Osteocyte (in vitro differentiated cells): ENCODE measurements around the gene DOK7. TPM values are rescaled to one million over a fixed set of nuclear protein-coding genes. Genes with fewer than 3 reads are reported as not detected.

Experiments used
- DNase-seq: peaks from one replicate; pipeline ENCODE4 v3.0.0; 2021; ENCODE audit warnings: mixed read lengths; ENCODE audit not compliant: unreplicated experiment; ENCODE audit errors: extremely low spot score
- H3K27ac Mint-ChIP-seq: one replicate; pipeline ENCODE4 v1.8.0; 2021; ENCODE audit warnings: mild to moderate bottlenecking, mixed read lengths; ENCODE audit not compliant: unreplicated experiment
- H3K27me3 Mint-ChIP-seq: one replicate; pipeline ENCODE4 v1.8.0; 2021; ENCODE audit warnings: mixed read lengths; ENCODE audit not compliant: unreplicated experiment
- H3K36me3 Mint-ChIP-seq: one replicate; pipeline ENCODE4 v1.8.0; 2021; ENCODE audit warnings: mixed read lengths; ENCODE audit not compliant: unreplicated experiment
- H3K4me1 Mint-ChIP-seq: one replicate; pipeline ENCODE4 v1.8.0; 2021; ENCODE audit warnings: mixed read lengths; ENCODE audit not compliant: unreplicated experiment
- H3K4me3 Mint-ChIP-seq: one replicate; pipeline ENCODE4 v1.8.0; 2021; ENCODE audit warnings: mild to moderate bottlenecking, moderate library complexity, mixed read lengths; ENCODE audit not compliant: unreplicated experiment
- H3K9me3 Mint-ChIP-seq: one replicate; pipeline ENCODE4 v1.8.0; 2021; ENCODE audit warnings: mixed read lengths; ENCODE audit not compliant: unreplicated experiment
- total RNA-seq: library from RNA; stranded (reverse); gene quantifications from 2 replicates; pipeline ENCODE4 v1.2.1, GENCODE V29; 2021
- TF ChIP-seq, protein P1 (sequence below): fragments of 200-600 bp; sonication (generic); IDR thresholded peaks from 2 replicates; pipeline ENCODE4 v1.5.0; 2021; ENCODE audit warnings: antibody characterized with exemption, mild to moderate bottlenecking, moderate library complexity

DOK7 gene
- total RNA-seq, 1 donor from 2014 or later, result not detected

DNA sequence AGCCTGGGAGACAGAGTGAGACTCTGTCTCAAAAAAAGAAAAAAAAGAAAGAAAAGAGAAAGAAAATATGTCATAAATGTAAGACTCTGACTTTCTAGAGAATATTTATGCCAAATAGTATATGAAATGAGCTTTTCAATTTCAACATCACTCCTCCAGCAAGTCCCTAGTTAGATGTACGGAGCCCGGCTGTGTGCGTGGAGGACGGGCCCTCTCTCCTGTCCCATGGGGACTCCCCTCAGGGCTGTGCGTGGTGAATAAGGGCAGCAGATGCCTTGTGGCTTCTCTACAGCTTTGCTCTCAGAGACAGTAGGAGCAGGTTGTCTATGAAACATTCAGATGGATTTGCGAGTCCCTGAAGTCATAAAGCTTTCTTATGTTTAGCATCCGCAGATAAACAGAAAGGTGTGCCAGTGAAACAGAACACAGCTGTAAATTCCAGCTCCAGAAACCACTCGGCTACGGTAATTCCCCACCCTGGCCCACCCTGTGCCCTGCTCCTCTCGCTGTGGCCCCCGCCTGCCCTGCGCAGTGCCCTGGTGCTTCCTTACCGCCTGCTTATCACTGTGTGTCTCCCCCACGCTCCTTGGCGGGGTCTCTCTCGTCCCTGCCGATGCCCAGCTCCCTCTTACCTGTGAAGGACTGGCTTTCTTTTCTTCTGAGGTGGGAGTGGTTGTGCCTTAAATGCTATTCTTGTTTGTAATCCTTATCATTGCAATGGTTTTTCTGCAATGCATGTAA lies 35.2 kb upstream of the DOK7 start:
- H3K27me3 Mint-ChIP-seq, result no peaks in the 10 kb centered on the region
- no peaks in the 10 kb centered on the region for H3K9me3 Mint-ChIP-seq
- TF ChIP-seq, protein P1, sequence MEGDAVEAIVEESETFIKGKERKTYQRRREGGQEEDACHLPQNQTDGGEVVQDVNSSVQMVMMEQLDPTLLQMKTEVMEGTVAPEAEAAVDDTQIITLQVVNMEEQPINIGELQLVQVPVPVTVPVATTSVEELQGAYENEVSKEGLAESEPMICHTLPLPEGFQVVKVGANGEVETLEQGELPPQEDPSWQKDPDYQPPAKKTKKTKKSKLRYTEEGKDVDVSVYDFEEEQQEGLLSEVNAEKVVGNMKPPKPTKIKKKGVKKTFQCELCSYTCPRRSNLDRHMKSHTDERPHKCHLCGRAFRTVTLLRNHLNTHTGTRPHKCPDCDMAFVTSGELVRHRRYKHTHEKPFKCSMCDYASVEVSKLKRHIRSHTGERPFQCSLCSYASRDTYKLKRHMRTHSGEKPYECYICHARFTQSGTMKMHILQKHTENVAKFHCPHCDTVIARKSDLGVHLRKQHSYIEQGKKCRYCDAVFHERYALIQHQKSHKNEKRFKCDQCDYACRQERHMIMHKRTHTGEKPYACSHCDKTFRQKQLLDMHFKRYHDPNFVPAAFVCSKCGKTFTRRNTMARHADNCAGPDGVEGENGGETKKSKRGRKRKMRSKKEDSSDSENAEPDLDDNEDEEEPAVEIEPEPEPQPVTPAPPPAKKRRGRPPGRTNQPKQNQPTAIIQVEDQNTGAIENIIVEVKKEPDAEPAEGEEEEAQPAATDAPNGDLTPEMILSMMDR, result no peak
- H3K36me3 Mint-ChIP-seq, result peaks cover 5% of the 10 kb centered on the region
- no peak overlapping the region for H3K4me3 Mint-ChIP-seq
- H3K27ac Mint-ChIP-seq, result no peak overlapping the region
- no peaks in the 10 kb centered on the region for H3K4me1 Mint-ChIP-seq
- DNase-seq, result no peak

DNA sequence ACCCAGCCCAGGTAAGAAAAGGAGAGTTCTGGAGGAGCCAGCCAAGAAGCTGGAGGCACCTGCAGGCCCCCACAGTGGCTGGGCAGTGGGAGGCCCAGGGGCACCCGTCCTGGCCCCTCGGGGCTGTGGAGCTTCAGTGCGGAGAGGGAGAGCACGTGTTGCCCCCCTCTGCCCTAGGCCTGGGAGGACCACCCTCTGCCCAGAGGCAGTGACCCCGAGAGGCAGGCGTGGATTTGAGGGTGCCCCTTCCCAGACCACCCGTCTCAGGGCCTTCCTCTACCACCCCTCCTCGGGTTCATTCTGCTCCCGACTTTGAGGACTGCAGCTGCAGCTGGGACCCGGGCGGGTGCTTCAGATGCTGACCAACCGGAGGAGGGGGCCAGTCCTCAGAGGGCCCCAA lies 33.5 kb upstream of the DOK7 start:
- no peaks in the 10 kb centered on the region for H3K4me1 Mint-ChIP-seq
- TF ChIP-seq, protein P1, result no peak
- no peaks in the 10 kb centered on the region for H3K9me3 Mint-ChIP-seq
- no peak overlapping the region for H3K27ac Mint-ChIP-seq
- H3K27me3 Mint-ChIP-seq, result no peaks in the 10 kb centered on the region
- H3K4me3 Mint-ChIP-seq, result no peak overlapping the region
- H3K36me3 Mint-ChIP-seq, result peaks cover 1% of the 10 kb centered on the region
- DNase-seq, result no peak

DNA sequence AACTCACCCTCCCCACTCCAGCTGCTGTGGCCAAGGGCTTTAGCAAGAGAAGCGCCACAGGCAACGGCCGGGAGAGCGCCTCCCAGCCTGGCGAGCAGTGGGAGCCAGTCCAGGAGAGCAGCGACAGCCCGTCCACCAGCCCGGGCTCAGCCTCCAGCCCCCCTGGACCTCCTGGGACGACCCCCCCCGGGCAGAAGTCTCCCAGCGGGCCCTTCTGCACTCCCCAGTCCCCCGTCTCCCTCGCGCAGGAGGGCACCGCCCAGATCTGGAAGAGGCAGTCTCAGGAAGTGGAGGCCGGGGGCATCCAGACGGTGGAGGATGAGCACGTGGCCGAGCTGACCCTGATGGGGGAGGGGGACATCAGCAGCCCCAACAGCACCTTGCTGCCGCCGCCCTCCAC lies 32.6 kb upstream of the DOK7 start:
- Mint-ChIP-seq H3K9me3 (no peaks in the 10 kb centered on the region), H3K4me1 (no peaks in the 10 kb centered on the region), H3K4me3 (no peak overlapping the region), H3K36me3 (no peaks in the 10 kb centered on the region), H3K27me3 (no peaks in the 10 kb centered on the region), H3K27ac (no peak overlapping the region)
- no peak for DNase-seq
- TF ChIP-seq, protein P1, result no peak

DNA sequence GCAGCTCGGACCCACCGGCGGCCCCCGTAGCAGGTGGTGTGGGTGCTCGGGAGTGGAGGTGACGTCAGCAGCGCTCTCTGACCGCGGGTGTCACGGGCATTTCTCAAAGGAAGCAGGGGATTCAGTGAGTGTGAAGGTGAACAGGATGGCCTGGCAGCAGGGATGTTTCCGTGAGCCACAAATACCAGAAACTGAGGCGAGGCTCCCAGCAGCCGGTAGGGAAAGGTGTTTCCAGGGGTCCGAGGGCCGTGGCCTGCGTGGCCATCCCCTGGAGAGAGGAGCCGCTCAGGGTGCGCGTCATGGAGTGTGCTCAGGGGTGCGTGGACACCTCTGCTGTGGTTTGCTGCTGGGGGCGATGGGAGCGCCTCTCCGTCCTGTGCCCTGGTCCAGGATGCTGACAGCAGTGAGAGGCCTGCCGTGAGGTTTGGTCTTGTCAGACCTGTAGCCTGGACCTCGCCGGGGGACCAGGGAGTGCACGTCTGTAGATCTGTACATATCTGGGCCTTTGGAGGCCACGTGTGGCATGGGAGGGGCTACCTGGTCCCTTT lies 31.6 kb upstream of the DOK7 start:
- no peaks in the 10 kb centered on the region for H3K9me3 Mint-ChIP-seq
- no peak overlapping the region for H3K4me3 Mint-ChIP-seq
- H3K4me1 Mint-ChIP-seq, result peaks cover under 1% of the 10 kb centered on the region
- no peaks in the 10 kb centered on the region for H3K27me3 Mint-ChIP-seq
- H3K36me3 Mint-ChIP-seq, result no peaks in the 10 kb centered on the region
- H3K27ac Mint-ChIP-seq, result no peak overlapping the region
- no peak for DNase-seq
- TF ChIP-seq, protein P1, result no peak

DNA sequence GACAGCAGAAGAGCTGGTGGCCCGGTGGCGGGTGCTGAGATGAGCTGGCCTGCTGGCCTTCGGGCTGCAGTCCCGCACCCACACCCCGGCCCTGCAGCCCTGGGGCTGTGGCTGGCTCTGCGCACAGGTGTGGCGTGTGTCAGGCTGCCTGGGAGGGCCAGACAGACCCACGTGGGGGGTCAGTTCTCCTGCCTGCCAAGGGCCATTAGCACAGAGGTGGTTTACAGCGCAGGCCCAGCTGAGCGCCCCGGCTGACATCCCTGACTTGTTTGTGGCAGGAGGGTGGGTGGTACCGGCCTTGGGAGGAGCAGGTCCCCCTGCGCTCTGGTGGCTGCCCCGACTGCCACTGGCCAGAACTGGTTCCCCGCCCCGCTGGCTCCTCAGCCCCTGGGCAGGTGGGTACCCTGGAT lies 30.7 kb upstream of the DOK7 start:
- Mint-ChIP-seq H3K27me3 (no peaks in the 10 kb centered on the region), H3K36me3 (no peaks in the 10 kb centered on the region), H3K27ac (no peak overlapping the region), H3K4me3 (no peak overlapping the region), H3K4me1 (peaks cover 5% of the 10 kb centered on the region), H3K9me3 (no peaks in the 10 kb centered on the region)
- TF ChIP-seq, protein P1, result no peak
- no peak for DNase-seq
